ENCODE measurements around the gene PSENEN. TPM values are rescaled to one million over a fixed set of nuclear protein-coding genes. Genes with fewer than 3 reads are reported as not detected.

The PSENEN gene
- total and polyA plus RNA-seq, 2 of the 8 experiments (the other 6 are each of a cell fraction or from before 2014, with no cell fraction given): 66.7 to 75.3 TPM

GRCh38 chr19:35733180-35734125 is 12.0 kb upstream of the PSENEN start (continued):
- TF ChIP-seq EP300 (IDR thresholded peaks at IDR 0.05; ENCODE audit: borderline replicate concordance in 1 of 2, low read depth in 2 of 2, low read length in 2 of 2) (no peak), SP4 (IDR thresholded peaks at IDR 0.05; ENCODE audit: low read length) (no peak), ASH2L (IDR thresholded peaks at IDR 0.05; ENCODE audit: low read length) (no peak), CTBP2 (IDR thresholded peaks at IDR 0.05; ENCODE audit: borderline replicate concordance, insufficient read depth, insufficient read length, low read length) (no peak), EGR1 (IDR thresholded peaks at IDR 0.05; ENCODE audit: borderline replicate concordance, low read depth, low read length) (no peak)

Data from H1 (cell line).